Activated CD8-positive, alpha-beta memory T cell treated with anti-CD3 and anti-CD28 coated beads, Interleukin-2, amount 10 ng/mL, durations not matched to agents 7 days and 5 days (primary cell): Measurements from ENCODE around the gene DGKD. TPM values are rescaled to one million over a fixed set of nuclear protein-coding genes. Genes with fewer than 3 reads are reported as not detected.
"Not testable (repeated sequence)": the region's sequence is repeated elsewhere in the genome, so short reads cannot be mapped to it uniquely, and the experiment has no call there.

Experiments used
- ATAC-seq: fragments of 150-1000 bp; cut with Tn5 transposase; one replicate; pipeline ENCODE4 v1.10.0; 2021; ENCODE audit warnings: moderate library complexity
- CTCF ChIA-PET: fragments of 350-600 bp; sonication (Branson Sonifier 250); formaldehyde crosslinking; loops from one replicate; lab custom pipeline; 2021; ENCODE audit warnings: antibody characterized with exemption; lab: Charles Lee
- DNase-seq: peaks from one replicate; pipeline ENCODE4 v3.0.0-alpha.2; 2020
- H3K27ac Mint-ChIP-seq: one replicate; pipeline ENCODE4 v1.8.0; 2021; ENCODE audit warnings: mild to moderate bottlenecking, mixed read lengths
- H3K27me3 Mint-ChIP-seq: one replicate; pipeline ENCODE4 v1.8.0; 2021; ENCODE audit warnings: mixed read lengths
- H3K36me3 Mint-ChIP-seq: one replicate; pipeline ENCODE4 v1.8.0; 2021; ENCODE audit warnings: mild to moderate bottlenecking, mixed read lengths
- H3K4me1 Mint-ChIP-seq: one replicate; pipeline ENCODE4 v1.8.0; 2021; ENCODE audit warnings: mixed read lengths
- H3K4me3 Mint-ChIP-seq: one replicate; pipeline ENCODE4 v1.8.0; 2021; ENCODE audit warnings: mild to moderate bottlenecking, moderate library complexity, mixed read lengths
- H3K9me3 Mint-ChIP-seq: one replicate; pipeline ENCODE4 v1.8.0; 2022; ENCODE audit warnings: low read depth, mixed read lengths
- total RNA-seq, 2 experiments: library from RNA; stranded (reverse); gene quantifications; one replicate each; pipeline ENCODE4 v1.2.3, GENCODE V29; 2021

DGKD gene
- total RNA-seq, 2 experiments from 2014 or later: 42.3 to 92.4 TPM

DNA sequence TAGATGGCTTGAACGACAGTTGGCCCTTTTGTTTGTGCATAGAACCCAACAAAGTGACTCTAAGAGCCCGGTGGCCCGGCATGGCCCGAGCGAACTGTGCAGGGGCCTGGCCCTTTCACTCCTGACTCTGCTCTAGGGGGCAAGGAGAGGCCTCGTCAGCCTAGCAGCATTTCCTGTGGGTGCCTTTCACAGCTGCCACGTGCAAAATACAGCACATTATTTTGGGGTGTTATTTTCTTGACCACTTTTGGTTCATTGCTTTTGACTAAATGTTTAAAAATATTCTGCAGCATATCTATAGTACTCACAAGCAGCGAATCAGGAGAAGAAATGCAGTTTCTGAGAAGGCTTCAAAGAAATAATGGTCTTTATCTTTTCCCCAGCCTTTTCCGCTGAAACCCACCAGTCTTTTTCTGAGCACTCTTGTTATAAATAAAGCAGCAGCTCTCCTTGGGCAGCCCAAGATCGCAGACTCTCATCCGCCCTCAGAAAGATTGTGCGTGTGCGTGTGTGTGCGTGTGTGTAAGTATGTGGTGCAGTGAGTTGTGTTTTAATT lies 31.3 kb downstream of the DGKD start:
- no peaks in the 10 kb centered on the region for H3K27me3 Mint-ChIP-seq
- peaks cover 17% of the 10 kb centered on the region for H3K36me3 Mint-ChIP-seq
- peaks cover 74% of the 10 kb centered on the region for H3K4me1 Mint-ChIP-seq
- DNase-seq (peak; percentile 79), ATAC-seq (peak; percentile 85)
- H3K27ac Mint-ChIP-seq: peak overlapping the region; percentile 95
- CTCF ChIA-PET: interaction anchor here (0.6 to 2.2 kb wide), 9 partner anchors 10 to 327 kb away, joined by 3 to 7 read pairs (median 4); partner anchors contain the start of genes ATG16L1 and DGKD
- no peaks in the 10 kb centered on the region for H3K9me3 Mint-ChIP-seq
- peak overlapping the region; percentile 70 for H3K4me3 Mint-ChIP-seq

DNA sequence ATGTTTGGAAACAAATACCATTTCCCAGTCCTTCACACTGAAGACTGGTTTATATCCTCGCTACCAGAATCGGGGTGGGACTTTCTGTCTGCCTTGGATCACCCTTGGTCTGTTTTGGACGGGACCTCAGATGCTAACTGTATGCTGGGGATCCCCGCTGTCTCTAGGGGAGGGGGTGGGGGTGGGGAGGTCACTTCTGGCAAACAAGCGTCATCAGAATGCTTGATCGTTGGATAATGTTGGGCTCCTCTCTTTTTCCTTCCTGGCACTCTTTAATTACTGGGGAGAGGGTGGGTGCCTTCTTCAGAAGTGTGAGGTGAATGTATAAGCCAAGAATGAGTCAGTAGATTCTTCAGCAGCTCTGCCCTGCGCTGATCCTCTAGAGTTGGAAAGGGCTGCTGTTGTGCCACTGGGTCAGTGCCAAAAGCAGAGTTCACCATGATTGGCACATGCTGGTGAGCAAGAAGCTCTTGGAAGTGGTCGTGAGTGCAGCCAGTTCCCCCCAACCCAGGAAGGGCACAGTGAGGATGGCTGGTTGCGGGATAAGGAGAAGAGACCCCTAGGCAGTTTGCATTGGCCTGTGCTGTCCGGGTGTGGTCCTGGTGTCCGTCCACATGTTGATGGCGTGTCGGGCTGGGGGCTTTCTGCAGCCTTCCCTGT lies 32.2 kb downstream of the DGKD start:
- Mint-ChIP-seq H3K36me3 (peaks cover 22% of the 10 kb centered on the region), H3K4me1 (peaks cover 66% of the 10 kb centered on the region), H3K27me3 (no peaks in the 10 kb centered on the region), H3K9me3 (no peaks in the 10 kb centered on the region), H3K4me3 (peak overlapping the region; percentile 70), H3K27ac (peak overlapping the region; percentile 95)
- CTCF ChIA-PET: no interaction called here
- ATAC-seq (peak; percentile 14), DNase-seq (no peak)

DNA sequence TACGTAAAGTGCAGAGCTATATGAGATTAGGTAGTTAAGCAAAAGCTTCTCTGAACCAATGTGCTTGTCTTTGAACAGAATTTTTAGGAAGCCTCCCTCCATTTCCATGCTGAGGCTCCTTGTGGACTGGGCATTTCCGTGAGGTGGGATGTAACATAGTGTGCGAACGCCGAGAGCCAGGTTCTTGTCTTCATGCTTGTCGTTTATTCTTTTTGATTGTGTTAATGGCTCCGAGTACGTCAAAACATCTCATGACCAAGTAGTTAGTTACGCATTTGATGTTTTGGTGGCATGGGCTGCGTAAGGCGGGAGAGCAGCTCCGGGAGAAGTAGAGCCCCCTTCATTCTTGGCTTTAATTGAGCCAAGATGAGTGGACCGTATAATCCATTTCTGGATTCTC lies 32.9 kb downstream of the DGKD start:
- Mint-ChIP-seq H3K9me3 (no peaks in the 10 kb centered on the region), H3K4me3 (peak overlapping the region; percentile 70), H3K27ac (no peak overlapping the region), H3K36me3 (peaks cover 27% of the 10 kb centered on the region), H3K27me3 (no peaks in the 10 kb centered on the region), H3K4me1 (peaks cover 63% of the 10 kb centered on the region)
- CTCF ChIA-PET: no interaction called here
- DNase-seq (no peak), ATAC-seq (no peak)

DNA sequence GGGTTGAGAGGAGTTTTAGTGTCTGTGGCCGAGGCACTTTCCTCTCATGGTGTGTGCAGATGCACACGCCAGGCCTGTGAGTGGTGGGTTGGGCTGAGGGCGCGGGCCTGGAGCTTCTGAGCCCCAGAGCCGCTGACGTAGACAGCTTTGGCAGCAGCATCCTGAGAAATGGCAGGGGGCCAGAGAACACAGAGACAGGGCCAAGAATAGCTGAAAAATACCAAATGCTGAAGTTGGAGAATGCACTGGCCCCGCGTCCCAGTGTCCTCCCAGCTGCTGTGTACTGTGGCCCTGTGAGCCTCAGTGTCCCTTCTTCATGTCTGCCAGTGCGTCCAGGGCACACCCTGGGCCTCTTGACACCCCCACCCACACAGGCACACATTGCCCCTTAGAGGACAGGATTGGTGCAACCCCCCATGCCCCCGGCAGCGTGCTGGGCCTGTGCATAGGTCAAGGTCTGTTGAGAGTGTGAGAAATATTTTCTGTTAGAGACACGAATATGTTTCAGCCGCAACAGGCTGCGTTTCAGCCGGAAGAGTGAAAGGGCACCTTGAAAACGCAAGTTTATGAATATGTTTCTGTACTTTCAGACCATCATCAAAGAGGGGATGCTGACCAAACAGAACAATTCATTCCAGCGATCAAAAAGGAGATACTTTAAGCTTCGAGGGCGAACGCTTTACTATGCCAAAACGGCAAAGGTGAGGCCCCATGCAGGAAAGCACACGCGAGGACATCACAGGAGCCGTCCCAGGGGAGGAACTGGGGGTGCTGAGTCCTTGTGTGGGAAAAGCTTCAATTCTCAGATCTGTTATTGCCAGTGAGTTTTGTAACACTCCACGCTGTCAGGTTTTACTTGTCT lies 33.6 kb downstream of the DGKD start:
- CTCF ChIA-PET: interaction anchor here (1.4 kb wide), 1 partner anchor 11 kb away, joined by 5 read pairs; no protein-coding TSS in a partner anchor
- no peaks in the 10 kb centered on the region for H3K9me3 Mint-ChIP-seq
- no peak for DNase-seq
- peaks cover 27% of the 10 kb centered on the region for H3K36me3 Mint-ChIP-seq
- H3K4me1 Mint-ChIP-seq: peaks cover 56% of the 10 kb centered on the region
- no peaks in the 10 kb centered on the region for H3K27me3 Mint-ChIP-seq
- H3K27ac Mint-ChIP-seq: no peak overlapping the region
- no peak overlapping the region for H3K4me3 Mint-ChIP-seq
- no peak for ATAC-seq

DNA sequence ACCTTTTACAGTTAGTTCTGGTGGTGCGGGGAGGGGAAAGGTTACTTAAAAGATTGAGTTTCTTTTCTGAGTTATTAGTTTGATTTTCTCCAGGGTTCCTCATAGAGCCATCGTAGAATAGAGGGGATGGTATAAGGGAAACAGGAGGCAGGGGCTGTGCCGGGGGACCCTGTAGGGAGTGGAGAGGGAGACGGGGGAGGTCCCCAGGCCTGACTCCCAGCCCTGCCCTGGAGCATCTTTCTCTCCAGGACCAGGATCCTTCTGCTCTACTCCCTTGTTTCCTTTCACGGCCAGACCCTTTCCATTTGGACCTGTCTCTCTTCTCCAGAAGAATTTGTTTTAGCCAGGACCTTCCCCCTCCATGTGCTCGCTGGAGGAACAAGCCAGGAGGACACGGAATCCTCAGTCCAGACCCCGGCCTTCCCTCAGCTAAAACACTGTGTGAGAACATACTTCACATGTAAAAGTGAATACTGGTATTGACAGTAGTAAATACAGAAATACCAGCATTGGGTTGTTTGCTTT lies 35.4 kb downstream of the DGKD start:
- H3K36me3 Mint-ChIP-seq: peaks cover 25% of the 10 kb centered on the region
- no peak overlapping the region for H3K4me3 Mint-ChIP-seq
- H3K27me3 Mint-ChIP-seq: no peaks in the 10 kb centered on the region
- peaks cover 44% of the 10 kb centered on the region for H3K4me1 Mint-ChIP-seq
- H3K27ac Mint-ChIP-seq: no peak overlapping the region
- CTCF ChIA-PET: interaction anchor here (1.4 kb wide), 1 partner anchor 9 kb away, joined by 5 read pairs; no protein-coding TSS in a partner anchor
- DNase-seq (no peak), ATAC-seq (no peak)
- H3K9me3 Mint-ChIP-seq: no peaks in the 10 kb centered on the region

DNA sequence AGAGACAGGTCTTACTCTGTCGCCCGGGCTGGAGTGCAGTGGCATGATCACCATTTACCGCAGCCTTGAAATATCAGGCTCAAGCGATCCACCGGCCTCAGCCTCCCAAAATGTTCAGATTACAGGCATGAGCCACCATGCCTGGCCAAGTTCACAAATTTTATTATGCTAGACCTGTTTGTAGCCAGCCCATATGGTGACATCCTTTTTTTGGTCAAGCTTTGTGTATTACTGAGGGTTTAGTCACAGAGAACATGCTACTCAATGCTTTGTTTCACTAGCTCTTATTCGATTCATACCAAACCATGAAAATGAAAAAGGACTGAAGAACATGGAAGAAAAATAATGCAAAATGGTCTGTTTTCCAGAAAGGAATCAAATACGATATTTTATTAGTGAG lies 41.4 kb downstream of the DGKD start:
- H3K27ac Mint-ChIP-seq: no peak overlapping the region
- no peaks in the 10 kb centered on the region for H3K27me3 Mint-ChIP-seq
- CTCF ChIA-PET: interaction anchor here (0.9 to 1.7 kb wide), 3 partner anchors 9 to 11 kb away, joined by 3 to 5 read pairs (median 4); no protein-coding TSS in a partner anchor
- no peak for DNase-seq
- no peaks in the 10 kb centered on the region for H3K9me3 Mint-ChIP-seq
- ATAC-seq: no peak
- H3K4me3 Mint-ChIP-seq: no peak overlapping the region
- peaks cover 34% of the 10 kb centered on the region for H3K4me1 Mint-ChIP-seq
- peaks cover 34% of the 10 kb centered on the region for H3K36me3 Mint-ChIP-seq

DNA sequence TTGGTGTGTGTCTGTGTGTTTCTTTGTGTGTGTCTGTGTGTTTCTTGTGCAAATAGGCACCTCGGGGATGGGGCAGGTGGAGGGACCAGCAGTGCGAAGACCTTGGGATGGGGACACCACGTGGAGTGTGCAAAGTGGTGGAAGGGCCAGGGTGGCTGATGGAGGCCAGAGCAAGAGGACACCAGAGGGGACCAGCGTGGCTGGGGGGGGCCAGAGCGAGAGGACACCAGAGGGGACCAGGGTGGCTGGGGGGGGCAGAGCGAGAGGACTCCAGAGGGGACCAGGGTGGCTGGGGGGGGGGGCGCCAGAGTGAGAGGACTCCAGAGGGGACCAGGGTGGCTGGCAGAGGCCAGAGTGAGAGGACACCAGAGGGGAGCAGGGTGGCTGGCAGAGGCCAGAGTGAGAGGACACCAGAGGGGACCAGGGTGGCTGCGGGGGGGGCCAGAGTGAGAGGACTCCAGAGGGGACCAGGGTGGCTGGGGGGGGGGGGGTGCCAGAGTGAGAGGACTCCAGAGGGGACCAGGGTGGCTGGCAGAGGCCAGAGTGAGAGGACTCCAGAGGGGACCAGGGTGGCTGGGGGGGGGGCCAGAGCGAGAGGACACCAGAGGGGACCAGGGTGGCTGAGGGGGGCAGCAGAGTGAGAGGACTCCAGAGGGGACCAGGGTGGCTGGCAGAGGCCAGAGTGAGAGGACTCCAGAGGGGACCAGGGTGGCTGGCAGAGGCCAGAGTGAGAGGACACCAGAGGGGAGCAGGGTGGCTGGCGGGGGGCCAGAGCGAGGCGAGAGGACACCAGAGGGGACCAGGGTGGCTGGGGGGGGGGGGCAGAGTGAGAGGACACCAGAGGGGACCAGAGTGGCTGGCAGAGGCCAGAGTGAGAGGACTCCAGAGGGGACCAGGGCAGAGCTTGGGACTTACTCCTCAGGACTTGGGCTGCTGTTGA lies 42.7 kb downstream of the DGKD start:
- not testable (repeated sequence) for ATAC-seq

DNA sequence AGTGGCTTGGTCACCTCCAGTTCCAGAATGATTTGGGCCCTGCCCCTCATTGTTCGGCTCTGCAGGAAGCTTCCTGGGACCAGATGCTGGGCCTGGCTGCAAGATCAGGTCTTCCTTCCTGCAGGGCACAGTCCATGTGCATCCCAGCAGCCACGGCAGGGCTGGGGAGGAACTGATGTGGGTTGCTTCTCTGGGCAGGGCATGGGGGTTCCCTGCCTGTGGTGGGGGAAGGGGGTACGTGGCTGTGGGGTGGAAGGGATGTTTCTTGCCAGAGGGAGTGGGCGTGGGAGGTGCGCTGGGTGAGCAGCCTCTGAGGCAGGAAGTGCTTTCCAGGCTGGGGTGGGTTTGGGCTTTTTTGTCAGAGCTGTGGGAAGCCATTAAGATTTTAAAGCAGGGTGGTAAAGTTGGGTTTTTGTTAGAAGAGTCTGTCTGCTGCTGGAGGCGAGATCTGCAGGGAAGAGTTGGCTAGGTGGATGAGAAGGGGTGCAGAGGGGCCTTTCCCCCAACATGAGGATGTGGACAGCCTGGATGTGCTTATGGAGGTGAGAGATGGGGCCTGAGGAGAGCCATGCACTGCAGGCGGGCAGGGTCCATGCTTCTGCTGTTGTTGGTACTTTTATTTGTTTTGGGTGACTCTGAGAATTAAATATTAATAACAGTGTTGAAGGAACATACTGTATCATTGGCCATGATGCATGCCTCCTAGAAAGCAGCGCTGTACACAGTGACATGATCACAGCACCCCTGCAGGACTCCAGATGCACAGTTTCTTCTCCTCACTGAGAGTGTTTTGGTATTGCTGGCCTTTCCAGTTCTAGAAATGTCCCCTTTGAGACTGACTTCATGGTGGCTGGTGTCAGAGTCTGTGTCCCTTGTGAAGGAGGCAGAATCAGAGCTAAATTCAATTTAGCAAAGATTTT lies 45.3 kb downstream of the DGKD start:
- peak; percentile 53 for ATAC-seq
- H3K9me3 Mint-ChIP-seq: no peaks in the 10 kb centered on the region
- peaks cover 31% of the 10 kb centered on the region for H3K36me3 Mint-ChIP-seq
- peak overlapping the region; percentile 85 for H3K27ac Mint-ChIP-seq
- H3K27me3 Mint-ChIP-seq: no peaks in the 10 kb centered on the region
- DNase-seq: peak; percentile 66
- peaks cover 52% of the 10 kb centered on the region for H3K4me1 Mint-ChIP-seq
- CTCF ChIA-PET: interaction anchor here (0.7 to 10.7 kb wide), 6 partner anchors 11 to 103 kb away, joined by 3 to 193 read pairs (median 4); no protein-coding TSS in a partner anchor
- H3K4me3 Mint-ChIP-seq: peak overlapping the region; percentile 5

More for the DNA sequence above, 42.7 kb downstream of the DGKD start:
- H3K4me3 Mint-ChIP-seq, H3K9me3 Mint-ChIP-seq, H3K27me3 Mint-ChIP-seq, DNase-seq: not testable (repeated sequence)
- CTCF ChIA-PET: interaction anchor here (1.2 to 1.7 kb wide), 2 partner anchors 7 to 10 kb away, joined by 4 to 5 read pairs; no protein-coding TSS in a partner anchor
- Mint-ChIP-seq H3K36me3 (peaks cover 26% of the 10 kb centered on the region), H3K27ac (peak overlapping the region; percentile 5), H3K4me1 (peaks cover 40% of the 10 kb centered on the region)

DNA sequence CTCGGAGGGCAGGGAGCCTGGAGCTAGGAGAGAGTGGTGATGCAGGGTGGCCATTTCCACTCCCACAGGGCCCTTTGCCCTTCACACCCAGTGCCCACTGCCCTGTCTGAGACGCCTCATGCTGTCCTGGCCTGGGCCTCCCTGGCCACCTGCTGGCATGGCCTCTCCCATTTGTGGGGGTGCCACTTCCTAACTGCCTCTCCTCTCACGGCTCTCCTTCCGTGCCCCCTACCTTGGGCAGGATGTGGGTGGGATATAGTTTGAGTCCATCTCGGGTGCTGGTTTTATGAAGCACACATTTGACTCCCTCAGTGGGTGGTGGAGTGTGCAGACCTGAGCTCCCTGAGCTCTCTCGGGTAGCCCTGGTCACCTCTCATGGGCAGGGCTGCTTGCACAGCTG lies 46.0 kb downstream of the DGKD start:
- Mint-ChIP-seq H3K27me3 (no peaks in the 10 kb centered on the region), H3K27ac (peak overlapping the region; percentile 85), H3K4me3 (peak overlapping the region; percentile 5), H3K9me3 (no peaks in the 10 kb centered on the region), H3K36me3 (peaks cover 26% of the 10 kb centered on the region), H3K4me1 (peaks cover 48% of the 10 kb centered on the region)
- CTCF ChIA-PET: interaction anchor here (1.5 to 10.7 kb wide), 3 partner anchors 20 to 45 kb away, joined by 4 to 193 read pairs (median 145); no protein-coding TSS in a partner anchor
- DNase-seq (peak; percentile 39), ATAC-seq (peak; percentile 40)

DNA sequence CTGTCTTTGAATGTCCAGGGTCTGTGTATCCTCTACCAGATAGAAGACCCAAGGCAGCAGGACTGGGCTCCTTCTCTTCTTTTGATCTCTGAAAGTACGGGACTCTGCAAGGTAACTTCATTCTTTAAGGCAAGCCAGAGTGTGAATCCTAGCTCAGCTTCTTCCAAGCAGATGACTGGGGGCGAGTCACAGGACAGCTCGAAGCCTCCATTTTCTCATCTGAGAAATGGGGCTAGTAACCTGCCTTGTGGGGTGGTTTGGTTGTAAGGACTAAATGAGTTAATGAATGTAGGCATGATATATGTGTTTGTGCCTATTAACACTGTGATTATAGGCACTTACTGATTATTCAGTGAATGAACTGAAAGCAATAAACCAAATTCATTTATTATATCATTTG lies 46.7 kb downstream of the DGKD start:
- H3K27ac Mint-ChIP-seq: peak overlapping the region; percentile 85
- no peak overlapping the region for H3K4me3 Mint-ChIP-seq
- DNase-seq (no peak), ATAC-seq (no peak)
- CTCF ChIA-PET: interaction anchor here (1.0 to 10.7 kb wide), 4 partner anchors 9 to 44 kb away, joined by 3 to 193 read pairs (median 74); no protein-coding TSS in a partner anchor
- H3K9me3 Mint-ChIP-seq: no peaks in the 10 kb centered on the region
- H3K4me1 Mint-ChIP-seq: peaks cover 48% of the 10 kb centered on the region
- no peaks in the 10 kb centered on the region for H3K27me3 Mint-ChIP-seq
- H3K36me3 Mint-ChIP-seq: peaks cover 23% of the 10 kb centered on the region

DNA sequence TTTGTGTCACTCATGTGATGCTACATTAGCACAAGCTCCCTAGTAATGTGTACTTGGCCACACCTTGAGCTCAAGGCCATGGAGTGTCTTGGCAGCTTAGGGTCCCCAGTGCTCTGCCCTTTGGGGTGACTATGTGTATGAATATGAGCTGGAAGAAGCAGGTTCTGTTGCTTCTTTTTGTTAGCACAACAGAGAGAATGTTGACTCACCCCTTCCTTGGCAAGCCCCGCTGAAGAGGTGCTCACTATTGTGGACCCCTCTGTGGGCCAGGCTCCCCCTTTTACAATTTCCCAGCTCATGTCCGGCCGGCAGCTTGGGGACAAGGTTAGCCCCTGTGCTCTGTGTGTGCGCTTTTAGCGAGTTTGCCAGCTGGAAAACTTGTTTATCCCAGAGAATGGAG lies 48.1 kb downstream of the DGKD start:
- Mint-ChIP-seq H3K4me1 (peaks cover 48% of the 10 kb centered on the region), H3K27me3 (no peaks in the 10 kb centered on the region), H3K36me3 (peaks cover 21% of the 10 kb centered on the region), H3K27ac (no peak overlapping the region), H3K4me3 (no peak overlapping the region), H3K9me3 (no peaks in the 10 kb centered on the region)
- DNase-seq (no peak), ATAC-seq (no peak)
- CTCF ChIA-PET: interaction anchor here (1.1 to 10.7 kb wide), 3 partner anchors 18 to 43 kb away, joined by 3 to 193 read pairs (median 145); no protein-coding TSS in a partner anchor
